ENCODE results near the gene BCL11B.
"Not testable (repeated sequence)": the region's sequence is repeated elsewhere in the genome, so short reads cannot be mapped to it uniquely, and the experiment has no call there.

Gene BCL11B

DNA sequence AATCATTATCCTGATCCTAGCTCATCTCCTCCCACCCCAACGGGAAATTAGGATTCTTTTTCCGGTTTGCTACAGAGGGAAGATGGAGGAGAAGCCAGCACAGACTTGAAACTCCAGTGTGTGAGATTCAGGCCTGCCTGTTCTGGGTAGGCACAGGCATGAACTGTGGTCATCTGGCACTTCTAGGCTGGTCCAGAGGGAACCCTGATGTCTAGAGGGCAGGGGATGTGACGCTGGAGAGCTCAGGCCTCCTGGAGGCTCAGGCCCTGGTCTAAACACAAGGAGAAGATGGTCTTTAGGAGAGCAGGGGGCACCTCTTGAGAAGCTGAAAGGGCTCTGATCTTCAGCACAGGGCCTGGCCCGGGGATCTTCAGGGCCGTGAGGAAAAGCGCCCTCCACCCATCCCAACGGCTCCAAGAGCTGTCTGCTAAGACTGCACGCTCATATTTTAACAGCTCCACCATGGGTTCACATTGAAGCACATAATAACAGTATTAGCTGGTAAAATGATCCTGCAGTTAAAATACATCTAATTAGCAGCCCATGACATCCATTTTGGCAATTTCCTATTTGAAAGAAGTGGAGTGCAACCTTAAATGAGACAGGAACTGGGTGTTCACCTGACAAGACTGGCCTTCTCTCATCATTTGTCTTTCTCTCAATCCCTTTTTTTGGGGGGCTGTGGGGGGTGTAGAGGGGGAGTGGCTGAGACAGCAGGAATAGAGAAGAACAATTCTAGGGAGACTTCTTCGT is 35.4 kb downstream of the BCL11B start:
- DNase-seq, result no peak

GRCh38 chr14:99235582-99236320 is 36.2 kb downstream of the BCL11B start:
- DNase-seq, result no peak

DNA sequence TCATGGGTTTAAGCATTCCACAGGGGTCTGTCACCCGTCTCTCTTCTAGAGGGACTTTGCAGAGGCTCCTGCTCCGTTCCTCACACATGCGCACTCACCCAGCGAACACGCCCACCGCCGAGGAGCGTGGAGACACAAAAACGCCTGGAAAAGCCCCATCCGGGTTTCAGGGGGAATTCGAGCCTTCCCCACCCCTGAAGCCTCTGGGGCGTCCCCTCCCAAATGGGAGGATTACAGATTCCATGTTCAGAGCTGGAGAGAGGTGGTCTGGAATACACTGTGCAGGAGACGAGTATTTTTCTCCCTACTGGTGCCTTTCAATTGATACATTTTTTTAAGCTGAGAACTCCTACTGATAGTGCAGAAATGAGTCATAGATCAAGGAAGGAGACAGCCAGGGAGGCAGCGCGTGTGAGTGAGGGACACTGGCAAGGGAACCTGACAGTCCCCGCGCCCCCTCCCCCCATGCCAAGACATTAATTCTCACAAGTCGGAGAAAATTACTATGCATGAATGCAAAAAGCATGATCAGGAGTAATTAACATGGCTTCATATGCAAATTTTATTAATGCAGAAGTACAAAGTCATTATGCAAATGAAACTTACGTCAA is 36.9 kb downstream of the BCL11B start:
- DNase-seq, result no peak

- DNase-seq, result no peak
Observed at GRCh38 chr14:99234355-99234754, 37.6 kb downstream of the BCL11B start.

DNA sequence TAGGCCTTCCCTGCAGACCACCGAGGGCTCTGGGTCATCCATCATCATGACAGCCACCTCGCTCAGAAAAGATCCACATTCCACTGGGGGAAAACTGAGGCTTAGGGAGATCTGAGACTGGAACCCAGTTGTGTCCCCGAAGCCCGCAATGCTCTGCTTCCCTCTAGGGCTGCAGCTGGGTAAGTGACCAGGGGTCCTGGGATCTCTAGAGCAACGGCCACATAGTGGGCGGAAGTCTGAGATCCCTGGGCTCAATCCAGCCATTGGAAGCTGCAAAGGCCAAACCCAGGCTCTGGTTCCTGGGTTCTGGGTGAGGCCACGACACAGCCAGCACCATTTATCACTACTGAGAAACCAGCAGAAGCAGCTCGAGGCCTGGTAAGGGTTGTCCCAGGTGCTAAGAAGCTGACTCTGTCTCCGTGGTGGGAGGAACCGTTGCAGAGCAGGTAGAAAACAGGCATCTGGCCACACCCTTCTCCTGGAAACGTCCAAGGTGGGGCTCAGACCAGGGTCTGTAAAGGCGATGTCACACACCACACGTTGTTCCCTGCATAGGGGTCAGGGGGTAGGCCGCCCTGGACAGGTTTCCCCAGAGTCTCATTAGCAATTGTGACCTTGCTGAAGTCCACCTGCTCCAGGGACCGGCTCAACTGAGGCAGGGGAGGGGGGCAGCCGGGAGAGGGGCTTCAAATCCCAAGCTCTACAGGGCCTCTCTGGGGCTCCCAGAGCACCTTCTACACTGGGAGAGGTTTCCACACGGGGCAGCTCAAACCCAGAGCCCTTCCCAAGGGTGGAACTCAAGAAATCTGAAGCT is 38.6 kb downstream of the BCL11B start:
- DNase-seq, result no peak

DNA sequence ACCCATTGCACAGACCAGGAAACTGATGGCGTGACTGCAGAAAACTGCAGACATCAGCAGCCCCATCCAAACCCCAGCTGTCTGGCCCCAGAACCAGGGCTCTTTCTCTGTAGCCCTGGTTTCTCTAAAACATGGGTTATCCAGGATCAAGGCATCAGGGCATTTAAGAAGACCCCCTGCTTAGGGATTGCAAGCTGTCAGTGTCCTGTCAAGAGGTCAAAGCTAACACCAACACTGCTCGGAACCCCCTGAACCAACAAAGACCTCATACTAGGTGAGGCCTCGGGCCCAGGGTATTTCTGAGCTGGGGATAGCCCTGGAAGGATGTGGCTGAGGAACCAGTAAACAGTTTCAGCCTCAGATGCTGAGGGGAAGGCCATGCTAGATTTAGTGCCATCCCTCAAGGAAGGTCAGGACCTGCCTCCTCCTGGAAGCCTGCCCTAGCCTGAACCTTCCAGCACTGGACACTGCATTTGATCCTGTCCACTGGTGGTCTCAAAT is 39.2 kb downstream of the BCL11B start:
- DNase-seq, result no peak

GRCh38 chr14:99231850-99232713 is 39.9 kb downstream of the BCL11B start:
- no peak for DNase-seq

- DNase-seq, result no peak
Observed at GRCh38 chr14:99231161-99231849, 40.7 kb downstream of the BCL11B start.

DNA sequence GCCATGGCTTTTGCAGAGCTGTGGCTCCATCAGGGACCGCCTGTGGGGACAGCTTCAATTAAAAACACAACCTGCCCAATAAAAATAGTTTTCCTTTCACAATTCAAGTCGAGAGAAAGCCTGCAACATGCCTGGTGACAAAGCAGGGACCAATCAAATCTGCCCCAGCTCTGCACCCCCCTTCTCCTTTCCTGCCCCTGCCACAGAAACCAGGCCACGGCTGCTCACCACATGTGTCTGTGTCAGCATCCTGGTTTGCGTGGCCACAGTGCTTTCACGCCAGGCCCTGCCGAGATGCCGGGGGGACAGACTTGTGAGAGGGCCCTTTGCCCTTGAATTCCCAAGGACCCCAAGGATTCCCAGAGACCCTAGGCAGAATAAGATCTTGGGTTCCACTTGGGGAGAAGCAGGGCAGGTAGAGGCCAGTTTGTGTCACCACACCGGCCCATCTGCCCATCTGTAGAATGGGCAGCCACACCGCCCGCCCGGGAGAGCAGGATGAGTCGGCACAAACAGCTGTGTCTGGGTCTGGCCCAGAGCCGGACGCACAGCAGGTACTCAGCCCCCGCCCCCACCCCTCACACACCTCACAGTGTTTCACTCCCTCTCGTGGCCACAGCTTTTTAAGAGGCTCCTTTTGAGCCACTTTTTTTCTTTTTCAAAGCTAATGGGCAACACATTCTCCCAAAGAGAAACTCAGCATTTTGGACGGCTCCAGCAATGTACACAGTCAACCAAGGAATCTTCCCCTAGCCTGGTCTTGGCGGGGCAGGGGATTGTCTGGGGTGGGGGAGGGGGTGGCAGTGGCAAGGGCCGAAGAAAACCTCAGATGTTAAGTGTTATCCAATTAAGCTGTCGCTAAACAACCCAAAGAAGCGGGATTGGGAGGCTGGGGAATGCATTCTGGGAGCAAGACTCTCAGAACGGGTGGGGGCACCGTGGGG is 41.5 kb downstream of the BCL11B start:
- no peak for DNase-seq

- DNase-seq, result no peak
Observed at GRCh38 chr14:99229654-99230207, 42.3 kb downstream of the BCL11B start.

DNA sequence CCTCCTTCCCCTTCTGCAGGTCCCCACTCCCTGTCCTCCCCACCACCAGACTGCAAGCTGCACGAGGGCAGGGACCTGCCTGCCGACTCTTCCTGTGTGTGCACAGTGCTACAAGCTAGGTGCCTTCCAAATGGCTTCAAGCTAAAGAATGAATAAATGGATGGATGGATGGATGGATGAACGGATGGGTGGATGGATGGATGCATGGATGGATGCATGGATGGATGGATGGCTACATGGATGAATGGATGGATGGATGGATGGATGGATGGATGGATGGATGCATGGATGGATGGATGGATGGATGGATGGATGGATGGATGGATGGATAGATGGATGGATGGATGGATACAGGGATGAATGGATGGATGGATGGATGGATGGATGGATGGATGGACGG is 43.2 kb downstream of the BCL11B start:
- not testable (repeated sequence) for DNase-seq

DNA sequence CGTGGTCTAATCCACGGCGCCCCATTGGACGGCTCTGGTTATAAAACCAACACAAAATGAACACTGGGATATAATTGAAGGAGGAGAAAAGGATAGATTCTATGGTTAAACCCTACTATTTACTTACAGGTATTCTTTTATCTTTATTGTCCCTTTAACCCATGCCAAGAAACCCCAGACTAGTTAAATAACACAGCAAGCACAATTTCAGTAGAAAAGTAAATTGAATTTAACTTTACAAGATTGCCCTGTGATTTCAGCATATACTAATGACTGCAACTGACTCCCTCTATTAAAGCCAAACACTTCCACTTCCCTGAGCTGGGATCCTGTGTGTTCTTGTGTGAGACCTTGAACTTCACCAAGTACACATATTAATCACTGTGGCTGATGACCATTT is 45.3 kb downstream of the BCL11B start:
- DNase-seq, result no peak

- no peak for DNase-seq
Observed at GRCh38 chr14:99225436-99226203, 46.4 kb downstream of the BCL11B start.

DNA sequence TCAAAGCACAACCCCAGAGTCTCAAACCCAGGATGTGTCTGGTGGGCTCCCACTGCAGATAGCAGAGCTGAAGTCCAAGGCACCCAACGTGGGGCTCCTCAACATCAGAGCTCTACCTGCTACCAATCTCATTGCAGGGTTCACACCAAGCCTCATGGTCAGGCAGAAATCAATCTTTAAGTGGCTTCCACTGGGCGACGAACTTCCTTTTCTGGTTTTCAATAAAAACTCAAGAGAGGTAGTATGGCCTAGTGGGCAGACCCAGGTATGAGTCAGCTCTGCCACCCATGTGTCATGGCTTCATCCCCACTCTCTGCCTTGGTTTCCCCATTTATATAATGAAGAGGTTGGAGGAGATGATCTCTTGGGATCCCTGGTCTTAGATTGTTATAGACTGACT is 47.0 kb downstream of the BCL11B start:
- no peak for DNase-seq

DNA sequence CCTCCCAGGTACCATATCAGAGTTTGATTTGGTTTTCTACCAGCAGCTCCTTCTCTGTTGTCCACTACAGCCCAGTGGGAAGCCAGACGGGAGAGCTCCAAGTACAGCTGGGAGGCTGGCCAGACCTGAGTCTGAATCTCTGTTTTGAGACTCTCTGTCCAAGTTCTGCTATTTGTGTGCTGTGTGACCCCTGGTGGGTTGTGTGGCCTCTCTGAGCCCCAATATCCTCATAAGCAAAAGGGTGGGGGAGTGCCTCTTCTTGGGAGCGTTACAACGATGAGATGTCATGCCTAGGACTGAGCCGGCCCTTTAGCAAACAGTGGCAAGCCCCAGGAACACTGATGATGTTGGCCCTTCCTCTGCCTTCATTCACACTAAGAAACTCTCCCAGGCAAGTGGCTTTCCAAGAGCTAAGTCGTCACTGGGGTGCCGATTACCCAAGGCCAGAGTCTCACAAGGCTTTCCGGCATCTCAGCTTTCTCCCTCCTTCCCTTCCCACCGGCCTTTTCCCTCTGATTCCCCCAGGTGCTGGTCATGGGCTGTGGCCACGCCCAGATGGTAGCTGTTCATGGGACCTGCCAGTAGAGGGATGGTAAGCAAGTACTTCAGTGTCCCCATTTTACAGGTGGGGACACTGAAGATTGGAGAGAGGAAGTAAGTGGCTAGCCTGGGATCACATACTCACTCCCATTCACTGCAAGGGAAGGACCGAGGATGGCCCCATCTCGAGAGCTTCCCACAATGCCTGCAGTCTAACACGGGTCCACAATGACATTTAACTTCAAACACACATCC is 47.7 kb downstream of the BCL11B start:
- no peak for DNase-seq

DNA sequence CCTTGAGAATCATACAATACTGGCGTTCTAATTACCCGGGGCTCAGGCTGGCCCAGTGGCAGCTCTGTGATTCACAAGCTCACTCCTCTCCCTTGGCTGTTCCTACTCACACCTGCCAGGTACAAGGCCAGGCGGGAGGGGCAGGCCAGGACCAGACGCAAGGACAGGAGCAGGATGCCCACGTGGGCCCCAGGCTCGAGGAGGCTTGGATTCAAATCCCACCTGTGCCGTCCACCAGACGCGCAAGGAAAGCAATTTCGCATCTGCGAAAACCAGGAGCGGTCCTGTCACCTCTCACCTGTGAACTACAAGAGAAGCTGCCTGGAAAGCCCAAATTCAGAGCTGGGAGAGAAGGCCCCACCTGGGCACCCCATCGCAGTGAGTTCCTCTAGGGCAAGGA is 50.6 kb downstream of the BCL11B start:
- DNase-seq, result no peak

- no peak for DNase-seq
Observed at GRCh38 chr14:99217066-99217955, 54.7 kb downstream of the BCL11B start.
